Stimulated activated naive CD8-positive, alpha-beta T cell treated with anti-CD3 and anti-CD28 coated beads, Interleukin-15, amount 100 ng/mL, for 72 hours (primary cell): ENCODE results near the gene RIC3.

Experiments used
- ATAC-seq: fragments of 150-1000 bp; cut with Tn5 transposase; 2 replicates; pipeline ENCODE4 v1.10.0; 2021; ENCODE audit warnings: mild to moderate bottlenecking, moderate library complexity
- DNase-seq, 2 donors: peaks; one replicate each; pipeline ENCODE4 v3.0.0; 2021 to 2022
- H3K27ac Mint-ChIP-seq, 2 donors: one replicate each; pipeline ENCODE4 v1.8.0; 2022; ENCODE audit warnings: mild to moderate bottlenecking in 2 of 2, mixed read lengths in 2 of 2, moderate library complexity in 2 of 2
- H3K27me3 Mint-ChIP-seq: one replicate; pipeline ENCODE4 v1.8.0; 2022; ENCODE audit warnings: mixed read lengths
- H3K4me1 Mint-ChIP-seq: one replicate; pipeline ENCODE4 v1.8.0; 2022; ENCODE audit warnings: mild to moderate bottlenecking, mixed read lengths
- H3K4me3 Mint-ChIP-seq, 2 donors: one replicate each; pipeline ENCODE4 v1.8.0; 2022; ENCODE audit warnings: mild to moderate bottlenecking in 2 of 2, mixed read lengths in 2 of 2, moderate library complexity in 1 of 2
- H3K9me3 Mint-ChIP-seq, 2 donors: one replicate each; pipeline ENCODE4 v1.8.0; 2022; ENCODE audit warnings: mixed read lengths in 2 of 2

The RIC3 gene

GRCh38 chr11:8149726-8150125 is 19.1 kb downstream of the RIC3 start:
- Mint-ChIP-seq H3K9me3 (no peaks in the 10 kb centered on the region), H3K27me3 (no peaks in the 10 kb centered on the region), H3K4me3 (no peak overlapping the region), H3K27ac (no peak overlapping the region), H3K4me1 (no peaks in the 10 kb centered on the region)
- ATAC-seq (no peak), DNase-seq (no peak)

GRCh38 chr11:8138526-8138925 is 30.3 kb downstream of the RIC3 start:
- no peak overlapping the region for H3K27ac Mint-ChIP-seq
- DNase-seq, result no peak
- no peak for ATAC-seq

GRCh38 chr11:8127447-8127846 is 41.4 kb downstream of the RIC3 start:
- Mint-ChIP-seq H3K4me3 (no peak overlapping the region), H3K9me3 (no peaks in the 10 kb centered on the region), H3K27me3 (no peaks in the 10 kb centered on the region), H3K27ac (no peak overlapping the region), H3K4me1 (no peaks in the 10 kb centered on the region)
- no peak for DNase-seq
- no peak for ATAC-seq

More at GRCh38 chr11:8138526-8138925, 30.3 kb downstream of the RIC3 start:
- Mint-ChIP-seq H3K4me3 (no peak overlapping the region), H3K4me1 (no peaks in the 10 kb centered on the region), H3K9me3 (no peaks in the 10 kb centered on the region), H3K27me3 (no peaks in the 10 kb centered on the region)

- ATAC-seq (no peak), DNase-seq (no peak)
- Mint-ChIP-seq H3K27ac (no peak overlapping the region), H3K27me3 (no peaks in the 10 kb centered on the region), H3K9me3 (no peaks in the 10 kb centered on the region), H3K4me3 (no peak overlapping the region), H3K4me1 (no peaks in the 10 kb centered on the region)
Observed at GRCh38 chr11:8126649-8127289, 42.1 kb downstream of the RIC3 start.

GRCh38 chr11:8122173-8122764 is 46.6 kb downstream of the RIC3 start:
- H3K27ac Mint-ChIP-seq, result no peak overlapping the region
- no peaks in the 10 kb centered on the region for H3K4me1 Mint-ChIP-seq
- H3K9me3 Mint-ChIP-seq, result peaks cover 0 to 9% of the 10 kb centered on the region in 2 donors
- no peak for ATAC-seq
- DNase-seq, result no peak
- H3K4me3 Mint-ChIP-seq, result no peak overlapping the region
- H3K27me3 Mint-ChIP-seq, result no peaks in the 10 kb centered on the region

GRCh38 chr11:8111636-8112035 is 57.2 kb downstream of the RIC3 start:
- Mint-ChIP-seq H3K4me1 (no peaks in the 10 kb centered on the region), H3K27ac (no peak overlapping the region), H3K9me3 (peaks cover 0 to 16% of the 10 kb centered on the region in 2 donors), H3K27me3 (no peaks in the 10 kb centered on the region), H3K4me3 (no peak overlapping the region)
- ATAC-seq, result no peak
- no peak for DNase-seq

GRCh38 chr11:8110396-8110795 is 58.4 kb downstream of the RIC3 start:
- H3K9me3 Mint-ChIP-seq, result peaks cover 0 to 16% of the 10 kb centered on the region in 2 donors
- H3K27me3 Mint-ChIP-seq, result no peaks in the 10 kb centered on the region
- DNase-seq (no peak), ATAC-seq (no peak)
- H3K27ac Mint-ChIP-seq, result no peak overlapping the region
- no peaks in the 10 kb centered on the region for H3K4me1 Mint-ChIP-seq
- no peak overlapping the region for H3K4me3 Mint-ChIP-seq

GRCh38 chr11:8109675-8110074 is 59.1 kb downstream of the RIC3 start:
- peaks cover 0 to 10% of the 10 kb centered on the region in 2 donors for H3K9me3 Mint-ChIP-seq
- no peaks in the 10 kb centered on the region for H3K4me1 Mint-ChIP-seq
- H3K27me3 Mint-ChIP-seq, result no peaks in the 10 kb centered on the region
- no peak overlapping the region for H3K4me3 Mint-ChIP-seq
- no peak for DNase-seq
- H3K27ac Mint-ChIP-seq, result peak overlapping the region in 1 of 2 donors; percentile 34
- ATAC-seq, result no peak

- no peak overlapping the region for H3K4me3 Mint-ChIP-seq
- no peaks in the 10 kb centered on the region for H3K9me3 Mint-ChIP-seq
- H3K27ac Mint-ChIP-seq, result no peak overlapping the region
- no peak for DNase-seq
- H3K27me3 Mint-ChIP-seq, result no peaks in the 10 kb centered on the region
- H3K4me1 Mint-ChIP-seq, result no peaks in the 10 kb centered on the region
- ATAC-seq, result no peak
Observed at GRCh38 chr11:8108421-8108820, 60.4 kb downstream of the RIC3 start.

GRCh38 chr11:8107642-8108041 is 61.2 kb downstream of the RIC3 start:
- H3K4me1 Mint-ChIP-seq, result no peaks in the 10 kb centered on the region
- H3K27me3 Mint-ChIP-seq, result no peaks in the 10 kb centered on the region
- DNase-seq (no peak), ATAC-seq (no peak)
- no peak overlapping the region for H3K27ac Mint-ChIP-seq
- H3K9me3 Mint-ChIP-seq, result no peaks in the 10 kb centered on the region
- no peak overlapping the region for H3K4me3 Mint-ChIP-seq

GRCh38 chr11:8106679-8107078 is 62.1 kb downstream of the RIC3 start:
- ATAC-seq, result no peak
- H3K9me3 Mint-ChIP-seq, result no peaks in the 10 kb centered on the region
- H3K27me3 Mint-ChIP-seq, result no peaks in the 10 kb centered on the region
- no peak overlapping the region for H3K4me3 Mint-ChIP-seq
- H3K4me1 Mint-ChIP-seq, result no peaks in the 10 kb centered on the region
- DNase-seq, result no peak
- no peak overlapping the region for H3K27ac Mint-ChIP-seq

GRCh38 chr11:8105666-8106065 is 63.2 kb downstream of the RIC3 start:
- no peaks in the 10 kb centered on the region for H3K9me3 Mint-ChIP-seq
- H3K27me3 Mint-ChIP-seq, result no peaks in the 10 kb centered on the region
- DNase-seq (no peak), ATAC-seq (no peak)
- no peak overlapping the region for H3K27ac Mint-ChIP-seq
- H3K4me1 Mint-ChIP-seq, result no peaks in the 10 kb centered on the region
- no peak overlapping the region for H3K4me3 Mint-ChIP-seq

- H3K27ac Mint-ChIP-seq, result no peak overlapping the region
- no peak for DNase-seq
- no peaks in the 10 kb centered on the region for H3K4me1 Mint-ChIP-seq
- no peak overlapping the region for H3K4me3 Mint-ChIP-seq
- H3K27me3 Mint-ChIP-seq, result no peaks in the 10 kb centered on the region
- ATAC-seq, result no peak
- H3K9me3 Mint-ChIP-seq, result no peaks in the 10 kb centered on the region
Observed at GRCh38 chr11:8105133-8105532, 63.7 kb downstream of the RIC3 start.

- H3K27ac Mint-ChIP-seq, result no peak overlapping the region
- no peaks in the 10 kb centered on the region for H3K4me1 Mint-ChIP-seq
- H3K27me3 Mint-ChIP-seq, result no peaks in the 10 kb centered on the region
- H3K4me3 Mint-ChIP-seq, result no peak overlapping the region
- ATAC-seq (no peak), DNase-seq (no peak)
- H3K9me3 Mint-ChIP-seq, result no peaks in the 10 kb centered on the region
Observed at GRCh38 chr11:8103909-8104308, 64.9 kb downstream of the RIC3 start.

GRCh38 chr11:8102965-8103364 is 65.9 kb downstream of the RIC3 start:
- Mint-ChIP-seq H3K27me3 (no peaks in the 10 kb centered on the region), H3K4me1 (no peaks in the 10 kb centered on the region), H3K4me3 (no peak overlapping the region), H3K27ac (no peak overlapping the region), H3K9me3 (no peaks in the 10 kb centered on the region)
- DNase-seq (no peak), ATAC-seq (no peak)

- H3K27ac Mint-ChIP-seq, result peak overlapping the region in 1 of 2 donors; percentile 38
- no peak overlapping the region for H3K4me3 Mint-ChIP-seq
- no peak for ATAC-seq
- no peaks in the 10 kb centered on the region for H3K9me3 Mint-ChIP-seq
- no peaks in the 10 kb centered on the region for H3K27me3 Mint-ChIP-seq
- no peaks in the 10 kb centered on the region for H3K4me1 Mint-ChIP-seq
- DNase-seq, result no peak
Observed at GRCh38 chr11:8102296-8102915, 66.4 kb downstream of the RIC3 start.
